Measurements from ENCODE around the gene SCYGR1.

DNA sequence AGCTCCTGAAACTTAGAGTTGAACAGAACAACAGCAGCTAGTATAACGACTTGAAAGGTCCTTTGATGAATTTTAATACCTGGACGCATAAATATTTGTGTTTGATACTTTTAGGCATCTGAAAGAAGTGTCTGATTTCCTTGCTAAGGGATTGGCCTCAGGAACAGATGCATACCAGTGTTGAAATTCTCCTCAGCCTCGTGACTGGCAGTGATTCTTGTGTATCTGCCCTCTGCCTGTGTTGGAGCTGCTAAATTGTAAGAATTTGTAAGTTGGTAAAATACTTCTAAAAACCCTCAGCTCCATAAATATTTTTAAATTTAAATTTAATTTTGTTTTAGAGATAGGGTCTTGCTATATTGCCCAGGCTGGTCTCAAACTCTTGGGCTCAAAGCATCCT is 22.4 kb upstream of the SCYGR1 start:
- TF ChIP-seq, protein P1, sequence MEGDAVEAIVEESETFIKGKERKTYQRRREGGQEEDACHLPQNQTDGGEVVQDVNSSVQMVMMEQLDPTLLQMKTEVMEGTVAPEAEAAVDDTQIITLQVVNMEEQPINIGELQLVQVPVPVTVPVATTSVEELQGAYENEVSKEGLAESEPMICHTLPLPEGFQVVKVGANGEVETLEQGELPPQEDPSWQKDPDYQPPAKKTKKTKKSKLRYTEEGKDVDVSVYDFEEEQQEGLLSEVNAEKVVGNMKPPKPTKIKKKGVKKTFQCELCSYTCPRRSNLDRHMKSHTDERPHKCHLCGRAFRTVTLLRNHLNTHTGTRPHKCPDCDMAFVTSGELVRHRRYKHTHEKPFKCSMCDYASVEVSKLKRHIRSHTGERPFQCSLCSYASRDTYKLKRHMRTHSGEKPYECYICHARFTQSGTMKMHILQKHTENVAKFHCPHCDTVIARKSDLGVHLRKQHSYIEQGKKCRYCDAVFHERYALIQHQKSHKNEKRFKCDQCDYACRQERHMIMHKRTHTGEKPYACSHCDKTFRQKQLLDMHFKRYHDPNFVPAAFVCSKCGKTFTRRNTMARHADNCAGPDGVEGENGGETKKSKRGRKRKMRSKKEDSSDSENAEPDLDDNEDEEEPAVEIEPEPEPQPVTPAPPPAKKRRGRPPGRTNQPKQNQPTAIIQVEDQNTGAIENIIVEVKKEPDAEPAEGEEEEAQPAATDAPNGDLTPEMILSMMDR (IDR thresholded peaks at IDR 0.05; ENCODE audit: low read depth, low read length, poor library complexity, severe bottlenecking) = no peak
- TF ChIP-seq EZH2phosphoT487 (IDR thresholded peaks at IDR 0.05; ENCODE audit: borderline replicate concordance, low read length) = no peak

Measured in DOHH2 (cell line).